ENCODE measurements around the gene NUP188.

DNA sequence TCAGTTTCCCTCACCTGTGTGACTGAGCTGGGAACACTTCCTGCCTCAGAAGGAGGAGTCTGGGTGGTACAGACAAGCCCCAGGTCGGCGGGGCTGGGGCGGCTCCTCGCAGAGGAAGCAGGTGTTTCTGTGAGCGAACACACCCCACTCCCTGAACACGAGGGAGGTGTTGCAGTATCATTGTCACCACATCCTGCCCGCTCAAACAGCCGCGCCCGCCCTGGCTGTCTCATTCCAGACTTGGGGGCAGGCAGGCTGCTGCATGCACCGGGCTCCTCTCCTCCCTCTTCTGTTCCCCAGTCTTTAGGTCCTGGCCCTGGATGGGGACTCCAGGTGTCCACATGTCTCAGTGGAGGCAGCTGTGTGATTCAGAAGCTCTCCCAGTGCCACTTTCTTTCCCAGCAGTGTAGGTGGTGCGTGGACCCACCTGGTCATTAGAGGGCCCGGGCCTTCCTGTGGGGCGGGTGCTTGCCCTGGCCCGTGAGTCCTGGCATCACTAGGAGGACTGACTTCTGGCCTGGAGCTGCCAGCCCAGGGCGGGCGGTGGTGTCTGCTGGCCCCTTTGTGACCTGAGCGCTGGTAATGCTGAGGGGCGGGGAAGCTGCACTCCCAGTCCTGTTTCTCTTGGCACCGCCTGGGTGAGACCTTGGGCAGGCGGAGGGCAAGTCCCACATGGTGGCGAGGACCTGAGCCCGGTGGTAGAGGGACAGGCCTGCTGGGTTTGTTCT, 45.0 kb upstream of the NUP188 start:
- no peak for TF ChIP-seq EZH2 (IDR thresholded peaks at IDR 0.05; ENCODE audit: low read length, missing control alignments)
- TF ChIP-seq, protein P1, sequence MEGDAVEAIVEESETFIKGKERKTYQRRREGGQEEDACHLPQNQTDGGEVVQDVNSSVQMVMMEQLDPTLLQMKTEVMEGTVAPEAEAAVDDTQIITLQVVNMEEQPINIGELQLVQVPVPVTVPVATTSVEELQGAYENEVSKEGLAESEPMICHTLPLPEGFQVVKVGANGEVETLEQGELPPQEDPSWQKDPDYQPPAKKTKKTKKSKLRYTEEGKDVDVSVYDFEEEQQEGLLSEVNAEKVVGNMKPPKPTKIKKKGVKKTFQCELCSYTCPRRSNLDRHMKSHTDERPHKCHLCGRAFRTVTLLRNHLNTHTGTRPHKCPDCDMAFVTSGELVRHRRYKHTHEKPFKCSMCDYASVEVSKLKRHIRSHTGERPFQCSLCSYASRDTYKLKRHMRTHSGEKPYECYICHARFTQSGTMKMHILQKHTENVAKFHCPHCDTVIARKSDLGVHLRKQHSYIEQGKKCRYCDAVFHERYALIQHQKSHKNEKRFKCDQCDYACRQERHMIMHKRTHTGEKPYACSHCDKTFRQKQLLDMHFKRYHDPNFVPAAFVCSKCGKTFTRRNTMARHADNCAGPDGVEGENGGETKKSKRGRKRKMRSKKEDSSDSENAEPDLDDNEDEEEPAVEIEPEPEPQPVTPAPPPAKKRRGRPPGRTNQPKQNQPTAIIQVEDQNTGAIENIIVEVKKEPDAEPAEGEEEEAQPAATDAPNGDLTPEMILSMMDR (conservative IDR thresholded peaks at IDR 0.05 in 1 of 2, IDR thresholded peaks at IDR 0.05 in 1 of 2; ENCODE audit: low read depth in 1 of 2, low read length in 2 of 2) = no peak
